Astrocyte (in vitro differentiated cells and primary cell): Measurements from ENCODE around the gene BRICD5. TPM values are rescaled to one million over a fixed set of nuclear protein-coding genes. Genes with fewer than 3 reads are reported as not detected.

Experiments
- DNase-seq: peaks from one replicate; pipeline ENCODE4 v3.0.0-alpha.2; 2010; ENCODE audit warnings: low read depth
- FAIRE-seq: peaks from 2 replicates; lab custom pipeline; 2011; peaks lifted over from hg19 to GRCh38; lab: Jason Lieb, UNC
- H2AFZ ChIP-seq: 2 replicates; pipeline ENCODE4 v1.6.0; 2012; ENCODE audit warnings: low read depth, low read length, inconsistent platforms
- H3K27ac ChIP-seq: 2 replicates; pipeline ENCODE4 v1.5.1; 2011; ENCODE audit warnings: low read depth, low read length, inconsistent platforms
- H3K27me3 ChIP-seq: 2 replicates; pipeline ENCODE4 v1.6.0; 2011; ENCODE audit warnings: low read length, inconsistent platforms; ENCODE audit not compliant: insufficient read depth
- H3K36me3 ChIP-seq: 2 replicates; pipeline ENCODE4 v1.5.1; 2011; ENCODE audit warnings: low read length, inconsistent platforms; ENCODE audit not compliant: insufficient read depth
- H3K4me1 ChIP-seq: 2 replicates; pipeline ENCODE4 v1.5.1; 2011; ENCODE audit warnings: low read length, inconsistent platforms; ENCODE audit not compliant: insufficient read depth
- H3K4me2 ChIP-seq: 2 replicates; pipeline ENCODE4 v1.6.0; 2012; ENCODE audit warnings: low read length, inconsistent platforms
- H3K4me3 ChIP-seq: 2 replicates; pipeline ENCODE4 v1.5.1; 2011; ENCODE audit warnings: low read depth, mild to moderate bottlenecking, low read length, inconsistent platforms; ENCODE audit not compliant: insufficient read depth
- H3K79me2 ChIP-seq: 2 replicates; pipeline ENCODE4 v1.6.0; 2012; ENCODE audit warnings: mild to moderate bottlenecking, low read length, inconsistent platforms; ENCODE audit not compliant: insufficient read depth
- H3K9ac ChIP-seq: 2 replicates; pipeline ENCODE4 v1.6.0; 2012; ENCODE audit warnings: mild to moderate bottlenecking, low read length, inconsistent platforms
- H3K9me3 ChIP-seq: 2 replicates; pipeline ENCODE4 v1.5.1; 2012; ENCODE audit warnings: low read depth, mild to moderate bottlenecking, low read length, inconsistent platforms; ENCODE audit not compliant: insufficient read depth
- H4K20me1 ChIP-seq: 2 replicates; pipeline ENCODE4 v1.6.0; 2012; ENCODE audit warnings: low read length, inconsistent platforms; ENCODE audit not compliant: insufficient read depth
- H3K27ac Mint-ChIP-seq: one replicate; pipeline ENCODE4 v1.8.0; 2021; ENCODE audit warnings: mild to moderate bottlenecking, mixed read lengths; ENCODE audit not compliant: unreplicated experiment
- H3K27me3 Mint-ChIP-seq: one replicate; pipeline ENCODE4 v1.8.0; 2021; ENCODE audit warnings: low read depth, mixed read lengths; ENCODE audit not compliant: unreplicated experiment
- H3K36me3 Mint-ChIP-seq: one replicate; pipeline ENCODE4 v1.8.0; 2021; ENCODE audit warnings: low read depth, mixed read lengths; ENCODE audit not compliant: unreplicated experiment
- H3K4me1 Mint-ChIP-seq: one replicate; pipeline ENCODE4 v1.8.0; 2021; ENCODE audit warnings: low read depth, mixed read lengths; ENCODE audit not compliant: unreplicated experiment
- H3K4me3 Mint-ChIP-seq: one replicate; pipeline ENCODE4 v1.8.0; 2021; ENCODE audit warnings: mild to moderate bottlenecking, moderate library complexity, mixed read lengths; ENCODE audit not compliant: unreplicated experiment
- H3K9me3 Mint-ChIP-seq: one replicate; pipeline ENCODE4 v1.8.0; 2021; ENCODE audit warnings: mild to moderate bottlenecking, mixed read lengths; ENCODE audit not compliant: unreplicated experiment
- CTCF ChIP-seq: IDR thresholded peaks from 2 replicates; pipeline ENCODE4 v1.5.1; 2011; ENCODE audit warnings: low read depth, mild to moderate bottlenecking, inconsistent platforms, low read length, moderate library complexity; ENCODE audit not compliant: insufficient read depth
- EZH2 ChIP-seq: IDR thresholded peaks from 2 replicates; pipeline ENCODE4 v1.6.1; 2012; ENCODE audit warnings: mild to moderate bottlenecking, low read length, inconsistent platforms; ENCODE audit not compliant: insufficient read depth
- total RNA-seq: library from RNA; stranded (reverse); gene quantifications from 2 replicates; pipeline ENCODE4 v1.2.1, GENCODE V29; 2021

BRICD5 gene
- total RNA-seq, 1 donor from 2014 or later: 6.4 TPM

- H3K9me3 ChIP-seq: no peaks in the 10 kb centered on the region
- H3K27me3 ChIP-seq: no peaks in the 10 kb centered on the region
- no peak for FAIRE-seq
- H2AFZ ChIP-seq: no peak overlapping the region
- no peak overlapping the region for H3K27ac Mint-ChIP-seq
- H3K36me3 Mint-ChIP-seq: peaks cover 3% of the 10 kb centered on the region
- no peak overlapping the region for H3K4me3 Mint-ChIP-seq
- no peak overlapping the region for H3K4me3 ChIP-seq
- no peak for DNase-seq
- TF ChIP-seq EZH2: no peak
- no peak for TF ChIP-seq CTCF
- no peak overlapping the region for H3K4me2 ChIP-seq
- no peaks in the 10 kb centered on the region for H3K27me3 Mint-ChIP-seq
- H3K79me2 ChIP-seq: no peaks in the 10 kb centered on the region
- H3K27ac ChIP-seq: no peak overlapping the region
- peaks cover 12% of the 10 kb centered on the region for H4K20me1 ChIP-seq
- no peaks in the 10 kb centered on the region for H3K4me1 ChIP-seq
- H3K9ac ChIP-seq: no peak overlapping the region
- H3K4me1 Mint-ChIP-seq: no peaks in the 10 kb centered on the region
- H3K36me3 ChIP-seq: no peaks in the 10 kb centered on the region
- no peaks in the 10 kb centered on the region for H3K9me3 Mint-ChIP-seq
Observed at GRCh38 chr16:2174396-2175131, 36.1 kb downstream of the BRICD5 start.

GRCh38 chr16:2173916-2174315, 36.7 kb downstream of the BRICD5 start:
- no peaks in the 10 kb centered on the region for H3K9me3 ChIP-seq
- no peaks in the 10 kb centered on the region for H3K4me1 ChIP-seq
- H3K79me2 ChIP-seq: no peaks in the 10 kb centered on the region
- no peaks in the 10 kb centered on the region for H3K36me3 ChIP-seq
- no peak overlapping the region for H3K4me3 Mint-ChIP-seq
- no peak for TF ChIP-seq CTCF
- TF ChIP-seq EZH2: no peak
- FAIRE-seq (no peak), DNase-seq (no peak)
- H4K20me1 ChIP-seq: peaks cover 12% of the 10 kb centered on the region
- H3K27me3 Mint-ChIP-seq: no peaks in the 10 kb centered on the region
- H3K27ac Mint-ChIP-seq: no peak overlapping the region
- no peaks in the 10 kb centered on the region for H3K27me3 ChIP-seq
- H3K36me3 Mint-ChIP-seq: peaks cover 3% of the 10 kb centered on the region
- H3K9me3 Mint-ChIP-seq: no peaks in the 10 kb centered on the region
- no peak overlapping the region for H3K27ac ChIP-seq
- H3K4me3 ChIP-seq: no peak overlapping the region
- H3K4me1 Mint-ChIP-seq: no peaks in the 10 kb centered on the region
- no peak overlapping the region for H3K9ac ChIP-seq
- no peak overlapping the region for H3K4me2 ChIP-seq
- no peak overlapping the region for H2AFZ ChIP-seq

- H3K36me3 Mint-ChIP-seq: peaks cover 4% of the 10 kb centered on the region
- H3K79me2 ChIP-seq: no peaks in the 10 kb centered on the region
- H3K9me3 Mint-ChIP-seq: no peaks in the 10 kb centered on the region
- H3K4me1 Mint-ChIP-seq: no peaks in the 10 kb centered on the region
- H3K27ac ChIP-seq: no peak overlapping the region
- no peak for DNase-seq
- H3K4me2 ChIP-seq: no peak overlapping the region
- peaks cover 16% of the 10 kb centered on the region for H4K20me1 ChIP-seq
- H3K27me3 ChIP-seq: no peaks in the 10 kb centered on the region
- peaks cover under 1% of the 10 kb centered on the region for H3K36me3 ChIP-seq
- H3K9ac ChIP-seq: no peak overlapping the region
- no peak for TF ChIP-seq EZH2
- no peak for TF ChIP-seq CTCF
- no peaks in the 10 kb centered on the region for H3K9me3 ChIP-seq
- no peak overlapping the region for H2AFZ ChIP-seq
- H3K27ac Mint-ChIP-seq: no peak overlapping the region
- no peak for FAIRE-seq
- H3K4me1 ChIP-seq: no peaks in the 10 kb centered on the region
- no peak overlapping the region for H3K4me3 ChIP-seq
- H3K27me3 Mint-ChIP-seq: no peaks in the 10 kb centered on the region
- no peak overlapping the region for H3K4me3 Mint-ChIP-seq
Observed at GRCh38 chr16:2173366-2173765, 37.3 kb downstream of the BRICD5 start.
